Mesenchymal stem cell (in vitro differentiated cells and primary cell): Measurements from ENCODE around the gene YEATS2.

Experiments used
- DNase-seq: peaks from one replicate; pipeline ENCODE4 v3.0.0-alpha.2; 2013
- H2AFZ ChIP-seq: one replicate; pipeline ENCODE4 v1.6.1; 2013; ENCODE audit warnings: low read depth, mild to moderate bottlenecking, control low read depth, inconsistent platforms, low read length, moderate library complexity
- H2AK5ac ChIP-seq: 2 replicates; pipeline ENCODE4 v1.6.1; 2013; ENCODE audit warnings: low read length, moderate library complexity, mild to moderate bottlenecking, inconsistent platforms; ENCODE audit not compliant: severe bottlenecking
- H2BK120ac ChIP-seq: one replicate; pipeline ENCODE4 v1.6.1; 2013; ENCODE audit warnings: low read depth, mild to moderate bottlenecking, inconsistent platforms, low read length, moderate library complexity
- H2BK12ac ChIP-seq, 2 experiments: one replicate each; pipeline ENCODE4 v1.6.1; 2013; ENCODE audit warnings: inconsistent platforms in 2 of 2, low read length in 2 of 2, mild to moderate bottlenecking in 2 of 2, moderate library complexity in 2 of 2, control low read depth in 1 of 2
- H2BK15ac ChIP-seq: one replicate; pipeline ENCODE4 v1.6.1; 2013; ENCODE audit warnings: mild to moderate bottlenecking, low read depth, inconsistent platforms; ENCODE audit not compliant: poor library complexity, severe bottlenecking
- H2BK5ac ChIP-seq: 2 replicates; pipeline ENCODE4 v1.6.1; 2013; ENCODE audit warnings: low read depth, mild to moderate bottlenecking, low read length, control low read depth, inconsistent platforms; ENCODE audit not compliant: poor library complexity, severe bottlenecking
- H3K14ac ChIP-seq, 2 experiments: one replicate each; pipeline ENCODE4 v1.6.1; 2013; ENCODE audit warnings: inconsistent platforms in 2 of 2, low read length in 2 of 2, control low read depth in 1 of 2, mild to moderate bottlenecking in 1 of 2, moderate library complexity in 1 of 2
- H3K18ac ChIP-seq, 2 experiments: one replicate each; pipeline ENCODE4 v1.6.1; 2013; ENCODE audit warnings: inconsistent platforms in 2 of 2, low read length in 2 of 2, control low read depth in 1 of 2, low read depth in 1 of 2, mild to moderate bottlenecking in 1 of 2
- H3K23ac ChIP-seq, 2 experiments: one replicate each; pipeline ENCODE4 v1.6.1; 2013; ENCODE audit warnings: inconsistent platforms in 2 of 2, low read length in 2 of 2, mild to moderate bottlenecking in 2 of 2, moderate library complexity in 2 of 2, control low read depth in 1 of 2
- H3K27ac ChIP-seq: 2 replicates; pipeline ENCODE4 v1.5.1; 2013; ENCODE audit warnings: mild to moderate bottlenecking, moderate library complexity, low read length, control low read depth, inconsistent platforms; ENCODE audit not compliant: poor library complexity, severe bottlenecking
- H3K27me3 ChIP-seq, 2 experiments: 2 replicates each; pipeline versions ENCODE4 v1.6.1 to v1.7.0; 2013; ENCODE audit warnings: low read length in 2 of 2, mild to moderate bottlenecking in 2 of 2, moderate library complexity in 2 of 2, control low read depth in 1 of 2, inconsistent platforms in 1 of 2; ENCODE audit not compliant: control insufficient read depth in 1 of 2, insufficient read depth in 1 of 2
- H3K36me3 ChIP-seq, 2 experiments: 2 replicates each; pipeline versions ENCODE4 v1.6.1 to v1.7.0; 2013; ENCODE audit warnings: low read length in 2 of 2, control low read depth in 1 of 2, inconsistent platforms in 1 of 2, low read depth in 1 of 2, mild to moderate bottlenecking in 1 of 2; ENCODE audit not compliant: insufficient read depth in 2 of 2, control insufficient read depth in 1 of 2
- H3K4ac ChIP-seq, 2 experiments: one replicate each; pipeline ENCODE4 v1.6.1; 2013; ENCODE audit warnings: inconsistent platforms in 2 of 2, low read length in 2 of 2, mild to moderate bottlenecking in 2 of 2, moderate library complexity in 2 of 2, control low read depth in 1 of 2, low read depth in 1 of 2
- H3K4me1 ChIP-seq: 2 replicates; pipeline ENCODE4 v1.6.1; 2013; ENCODE audit warnings: low read depth, low read length, control low read depth; ENCODE audit not compliant: control insufficient read depth, insufficient read depth
- H3K4me2 ChIP-seq: 2 replicates; pipeline ENCODE4 v1.6.1; 2013; ENCODE audit warnings: low read length, mild to moderate bottlenecking, inconsistent platforms; ENCODE audit not compliant: poor library complexity, severe bottlenecking
- H3K4me3 ChIP-seq, 2 experiments: 2 replicates each; pipeline versions ENCODE4 v1.5.1 to v1.7.0; 2013; ENCODE audit warnings: low read length in 2 of 2, mild to moderate bottlenecking in 2 of 2, control low read depth in 1 of 2, low read depth in 1 of 2; ENCODE audit not compliant: insufficient read depth in 1 of 2
- H3K79me1 ChIP-seq: replicated peaks from 2 replicates; pipeline ENCODE4 v1.6.1; 2013; ENCODE audit warnings: mild to moderate bottlenecking, control low read depth, low read length, inconsistent platforms; ENCODE audit not compliant: poor library complexity, severe bottlenecking
- H3K9ac ChIP-seq: 2 replicates; pipeline ENCODE4 v1.7.0; 2013; ENCODE audit warnings: mild to moderate bottlenecking, low read length, moderate library complexity
- H3K9me3 ChIP-seq: 2 replicates; pipeline ENCODE4 v1.7.0; 2013; ENCODE audit warnings: mild to moderate bottlenecking, low read length; ENCODE audit not compliant: control insufficient read depth
- H4K8ac ChIP-seq: one replicate; pipeline ENCODE4 v1.6.1; 2013; ENCODE audit warnings: inconsistent platforms, mild to moderate bottlenecking, low read length, moderate library complexity
- H4K91ac ChIP-seq: one replicate; pipeline ENCODE4 v1.6.1; 2013; ENCODE audit warnings: mild to moderate bottlenecking, low read length, inconsistent platforms
- WGBS: methylation state at CpG from one replicate; pipeline ENCODE4 v1.1.7; 2013; ENCODE audit warnings: mixed read lengths; 5-methylcytosine and 5-hydroxymethylcytosine counted together

Gene YEATS2

DNA sequence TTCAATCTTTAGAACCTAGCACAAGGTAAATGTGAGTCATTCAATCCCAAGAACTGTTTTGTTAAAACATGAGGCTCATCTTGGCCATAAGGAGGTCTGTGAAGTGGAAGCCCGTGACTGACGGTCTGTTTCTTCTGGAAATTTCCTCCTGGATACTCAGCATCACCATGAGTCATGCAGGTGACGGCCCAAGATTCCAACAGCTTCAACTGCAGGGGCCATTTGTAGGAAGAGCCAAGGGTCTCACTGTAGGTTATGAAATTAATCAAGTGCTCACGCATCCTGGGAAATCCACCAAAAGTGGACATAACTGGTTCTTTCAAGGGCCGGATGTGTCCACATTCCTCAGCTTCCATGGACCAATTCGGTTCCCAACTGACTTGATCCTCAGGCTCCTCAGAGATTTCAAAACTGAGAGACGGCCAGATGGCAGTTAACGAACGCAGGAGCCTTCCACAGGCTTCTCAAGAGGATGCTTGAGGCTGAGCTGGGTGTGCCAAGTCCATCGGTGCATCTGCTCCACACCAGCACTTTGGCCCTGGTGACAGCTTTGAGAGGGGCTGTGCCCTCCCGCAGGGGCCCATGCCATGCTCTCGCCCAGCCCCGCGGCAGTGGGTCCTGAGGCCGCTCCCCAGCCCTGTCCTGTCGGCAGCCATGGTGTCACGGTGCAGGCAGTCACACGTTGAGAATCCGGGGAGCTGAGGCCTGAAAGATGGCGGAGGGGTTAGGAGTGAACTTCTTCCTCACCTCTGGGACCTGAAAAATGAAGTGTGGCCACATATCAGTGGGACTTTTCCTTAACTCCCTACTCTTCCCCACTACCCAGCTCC lies 119.3 kb downstream of the YEATS2 start:
- no peak overlapping the region for H3K4ac ChIP-seq
- no peak overlapping the region for H3K23ac ChIP-seq
- peaks cover 6% of the 10 kb centered on the region for H3K4me1 ChIP-seq
- no peak overlapping the region for H3K9ac ChIP-seq
- no peak overlapping the region for H2BK120ac ChIP-seq
- no peak overlapping the region for H4K91ac ChIP-seq
- no peaks in the 10 kb centered on the region for H3K27me3 ChIP-seq
- no peak overlapping the region for H4K8ac ChIP-seq
- 92% methylated on average over 20 of the region's 20 CpGs for WGBS
- H2AK5ac ChIP-seq: no peak overlapping the region
- H3K14ac ChIP-seq: no peak overlapping the region
- H3K79me1 ChIP-seq: peaks cover 4% of the 10 kb centered on the region
- H2BK5ac ChIP-seq: no peak overlapping the region
- H3K27ac ChIP-seq: no peak overlapping the region
- H3K4me3 ChIP-seq: no peak overlapping the region
- H3K18ac ChIP-seq: no peak overlapping the region
- peaks cover 11 to 36% of the 10 kb centered on the region in 2 experiments for H3K36me3 ChIP-seq
- H2BK15ac ChIP-seq: no peak overlapping the region
- no peaks in the 10 kb centered on the region for H3K9me3 ChIP-seq
- DNase-seq: no peak
- no peak overlapping the region for H3K4me2 ChIP-seq
- no peak overlapping the region for H2AFZ ChIP-seq
- no peak overlapping the region for H2BK12ac ChIP-seq

DNA sequence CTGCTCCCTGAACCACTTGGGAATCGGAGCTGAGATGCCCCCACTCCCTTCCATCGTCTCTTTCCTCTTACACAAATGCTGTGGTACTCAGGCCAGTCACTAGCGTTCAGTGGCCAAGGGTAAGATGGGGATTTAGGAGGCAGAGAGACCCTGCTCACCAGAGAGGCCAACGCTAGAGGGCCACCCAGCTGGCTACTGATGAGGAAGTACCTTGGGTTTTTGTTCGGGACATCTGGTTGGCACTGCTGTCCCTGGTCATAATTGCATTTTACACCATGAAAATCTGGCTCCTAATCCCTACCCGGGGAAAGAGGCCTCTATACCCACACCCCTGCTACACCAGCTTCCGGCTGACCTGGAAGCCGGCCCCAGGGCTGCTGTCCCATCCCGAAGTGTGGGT lies 120.0 kb downstream of the YEATS2 start:
- Histone ChIP-seq H4K8ac (no peak overlapping the region), H3K4me3 (no peak overlapping the region), H3K27ac (no peak overlapping the region), H3K14ac (no peak overlapping the region), H2AK5ac (no peak overlapping the region), H3K9me3 (no peaks in the 10 kb centered on the region), H2BK120ac (no peak overlapping the region), H3K4me1 (peaks cover 6% of the 10 kb centered on the region), H3K18ac (no peak overlapping the region), H3K79me1 (peaks cover 5% of the 10 kb centered on the region), H3K4ac (no peak overlapping the region), H4K91ac (no peak overlapping the region), H3K36me3 (peaks cover 5 to 34% of the 10 kb centered on the region in 2 experiments), H2AFZ (no peak overlapping the region), H2BK5ac (no peak overlapping the region), H2BK15ac (no peak overlapping the region), H3K9ac (no peak overlapping the region), H3K4me2 (no peak overlapping the region), H3K27me3 (no peaks in the 10 kb centered on the region), H3K23ac (no peak overlapping the region), H2BK12ac (no peak overlapping the region)
- 96% methylated on average over 9 of the region's 9 CpGs for WGBS
- no peak for DNase-seq

DNA sequence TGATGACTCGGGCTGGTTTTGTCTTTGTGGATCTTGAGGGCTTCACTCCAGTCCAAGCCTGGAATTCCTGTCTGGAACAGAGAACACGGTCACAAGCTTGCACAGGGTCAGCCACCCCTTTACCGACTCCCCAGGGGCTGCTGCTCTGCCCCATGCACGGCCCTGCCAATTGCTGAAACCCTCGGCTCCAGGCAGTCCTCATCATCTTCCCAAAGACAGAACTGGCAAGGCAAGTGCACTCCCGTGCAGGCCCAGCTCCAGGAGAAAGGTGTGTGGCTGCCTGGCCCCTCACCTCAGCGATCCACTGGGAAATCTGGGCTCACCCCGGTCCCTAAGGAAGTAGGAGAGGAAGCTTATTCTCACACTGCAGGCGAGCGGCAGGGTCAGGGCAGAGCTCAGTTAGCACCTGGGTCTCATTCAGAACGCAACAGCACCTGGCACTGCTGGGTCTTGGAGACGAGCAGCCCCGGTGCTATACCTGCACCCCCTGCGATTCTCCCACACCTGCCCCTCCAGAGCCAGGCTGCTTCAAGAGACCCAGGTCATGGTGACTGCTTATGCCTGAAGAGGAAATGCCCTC lies 120.5 kb downstream of the YEATS2 start:
- Histone ChIP-seq H2AK5ac (no peak overlapping the region), H4K91ac (no peak overlapping the region), H4K8ac (no peak overlapping the region), H3K4me1 (peaks cover 6% of the 10 kb centered on the region), H3K14ac (no peak overlapping the region), H3K27me3 (no peaks in the 10 kb centered on the region), H3K23ac (no peak overlapping the region), H3K27ac (no peak overlapping the region), H3K79me1 (peaks cover 5% of the 10 kb centered on the region), H3K9ac (no peak overlapping the region), H3K4ac (no peak overlapping the region), H2BK12ac (no peak overlapping the region), H3K9me3 (no peaks in the 10 kb centered on the region), H2AFZ (no peak overlapping the region), H2BK120ac (no peak overlapping the region), H2BK5ac (no peak overlapping the region), H3K18ac (no peak overlapping the region), H3K36me3 (peaks cover 0 to 33% of the 10 kb centered on the region in 2 experiments), H3K4me3 (no peak overlapping the region), H2BK15ac (no peak overlapping the region), H3K4me2 (no peak overlapping the region)
- DNase-seq: no peak
- 91% methylated on average over 14 of the region's 14 CpGs for WGBS

DNA sequence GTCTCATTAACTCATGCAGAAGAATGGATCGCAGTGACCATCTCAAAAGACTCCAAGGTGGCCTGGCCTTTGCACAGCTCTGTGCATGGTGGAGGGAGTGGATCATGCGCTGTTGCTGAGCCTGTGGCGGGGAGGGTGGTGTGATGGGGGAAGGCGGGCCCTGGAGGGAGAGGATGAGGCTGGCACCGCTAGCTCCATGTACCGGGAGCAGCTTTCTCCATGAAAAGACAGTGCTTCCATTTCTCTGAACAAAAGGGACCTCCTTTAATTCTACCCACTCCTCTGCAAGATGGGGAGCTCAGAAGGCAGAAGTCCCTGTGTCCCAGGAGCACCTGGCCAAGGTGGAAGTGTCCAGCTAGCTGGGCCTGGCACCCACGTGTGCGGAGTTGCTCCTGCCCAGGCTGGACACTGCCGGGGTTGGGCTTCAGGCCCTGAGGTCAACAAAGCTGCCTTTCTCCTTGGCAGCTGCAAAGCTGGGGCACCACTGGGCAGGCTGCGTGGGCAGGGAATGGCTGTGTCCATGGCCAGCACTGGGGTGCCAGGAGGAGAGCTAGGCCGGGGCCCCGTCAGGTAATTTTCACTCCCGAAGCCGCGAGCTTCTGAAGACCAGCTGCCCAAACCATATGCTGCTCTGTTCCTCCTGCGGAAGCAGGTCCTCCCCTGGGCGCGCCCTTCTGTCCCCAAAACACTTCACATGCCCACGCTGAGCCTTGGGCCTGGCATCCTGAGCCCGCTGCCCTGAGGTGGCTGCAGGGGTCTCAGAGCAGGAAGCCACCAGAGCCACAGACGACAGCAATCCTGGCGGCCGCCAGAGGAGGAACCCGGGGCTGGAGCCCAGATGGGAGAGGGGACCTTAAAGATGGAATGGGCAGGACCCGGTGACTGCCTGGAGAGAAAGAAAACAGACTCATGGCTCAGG lies 121.4 kb downstream of the YEATS2 start:
- no peak for DNase-seq
- H2BK5ac ChIP-seq: no peak overlapping the region
- no peak overlapping the region for H3K14ac ChIP-seq
- H2BK120ac ChIP-seq: no peak overlapping the region
- H3K36me3 ChIP-seq: peaks cover 0 to 30% of the 10 kb centered on the region in 2 experiments
- H4K8ac ChIP-seq: no peak overlapping the region
- peak overlapping the region in 1 of 2 experiments; percentile 53 for H3K4ac ChIP-seq
- H4K91ac ChIP-seq: no peak overlapping the region
- H3K27me3 ChIP-seq: no peaks in the 10 kb centered on the region
- 97% methylated on average over 21 of the region's 25 CpGs for WGBS
- H3K4me3 ChIP-seq: no peak overlapping the region
- H3K23ac ChIP-seq: no peak overlapping the region
- no peak overlapping the region for H2AFZ ChIP-seq
- H3K9ac ChIP-seq: no peak overlapping the region
- no peak overlapping the region for H3K27ac ChIP-seq
- H3K4me2 ChIP-seq: no peak overlapping the region
- no peak overlapping the region for H2AK5ac ChIP-seq
- H3K79me1 ChIP-seq: peaks cover 9% of the 10 kb centered on the region
- no peak overlapping the region for H3K18ac ChIP-seq
- peaks cover 6% of the 10 kb centered on the region for H3K4me1 ChIP-seq
- H3K9me3 ChIP-seq: no peaks in the 10 kb centered on the region
- H2BK15ac ChIP-seq: no peak overlapping the region
- H2BK12ac ChIP-seq: no peak overlapping the region
